Cardiac septum (tissue), 1 donor: ENCODE measurements around the gene JPT1. TPM values are rescaled to one million over a fixed set of nuclear protein-coding genes. Genes with fewer than 3 reads are reported as not detected.
"Not testable (repeated sequence)": the region's sequence is repeated elsewhere in the genome, so short reads cannot be mapped to it uniquely, and the experiment has no call there.

Source experiments
- DNase-seq: peaks from one replicate; pipeline ENCODE4 v3.0.0-alpha.2; 2020; ENCODE audit warnings: low spot score
- intact Hi-C: fragments of 100-400 bp; cut with DNase I; formaldehyde crosslinking; loops from one replicate; pipeline ENCODE4 v1.14.0; 2022
- total RNA-seq: library from RNA; stranded (reverse); fragmentation: NEBNext Ultra II Directional; extraction: Animal tissue kit (Norgen Biotek cat#: 25700); gene quantifications from one replicate; pipeline ENCODE4 v1.2.1, GENCODE V29; 2021
- donor health status: DM: no; HTN: no; CAD: no.

Gene JPT1
- total RNA-seq, 1 donor from 2014 or later = 15.2 TPM

GRCh38 chr17:75159196-75160031 is 5.1 kb upstream of the JPT1 start:
- intact Hi-C loops = no loop called here
- DNase-seq = no peak

- DNase-seq, intact Hi-C loops: not testable (repeated sequence)
Measured at GRCh38 chr17:75158480-75158879, 4.2 kb upstream of the JPT1 start.

- no peak for DNase-seq
- intact Hi-C loops = no loop called here
Measured at GRCh38 chr17:75155191-75155601, 884 bp upstream of the JPT1 start.

GRCh38 chr17:75153780-75154194 is 525 bp downstream of the JPT1 start:
- intact Hi-C loops = loop anchor here (5.0 kb wide), 1 partner anchor 41 kb away; no protein-coding TSS in a partner anchor

GRCh38 chr17:75152922-75153779 is 1.2 kb downstream of the JPT1 start:
- intact Hi-C loops = loop anchor here (5.0 kb wide), 1 partner anchor 41 kb away; no protein-coding TSS in a partner anchor
- DNase-seq = no peak

More at GRCh38 chr17:75153780-75154194, 525 bp downstream of the JPT1 start:
- no peak for DNase-seq

- intact Hi-C loops = loop anchor here (5.0 kb wide), 1 partner anchor 40 kb away; no protein-coding TSS in a partner anchor
- no peak for DNase-seq
Measured at GRCh38 chr17:75152523-75152921, 1.8 kb downstream of the JPT1 start.

GRCh38 chr17:75151930-75152329 is 2.4 kb downstream of the JPT1 start:
- no peak for DNase-seq
- intact Hi-C loops = loop anchor here (5.0 kb wide), 1 partner anchor 40 kb away; no protein-coding TSS in a partner anchor

GRCh38 chr17:75147878-75148546 is 6.3 kb downstream of the JPT1 start:
- DNase-seq = no peak

GRCh38 chr17:75146592-75146991 is 7.7 kb downstream of the JPT1 start:
- DNase-seq = no peak
- intact Hi-C loops = no loop called here

More at GRCh38 chr17:75147878-75148546, 6.3 kb downstream of the JPT1 start:
- intact Hi-C loops = no loop called here

- DNase-seq = no peak
- intact Hi-C loops = no loop called here
Measured at GRCh38 chr17:75144816-75145512, 9.3 kb downstream of the JPT1 start.

- intact Hi-C loops = no loop called here
- no peak for DNase-seq
Measured at GRCh38 chr17:75142236-75142971, 11.9 kb downstream of the JPT1 start.

GRCh38 chr17:75138519-75138918 is 15.8 kb downstream of the JPT1 start:
- DNase-seq = no peak
- intact Hi-C loops = no loop called here

GRCh38 chr17:75137762-75138161 is 16.6 kb downstream of the JPT1 start:
- DNase-seq, intact Hi-C loops: not testable (repeated sequence)

- DNase-seq = no peak
- intact Hi-C loops = no loop called here
Measured at GRCh38 chr17:75135946-75136345, 18.4 kb downstream of the JPT1 start.

GRCh38 chr17:75135452-75135851 is 18.9 kb downstream of the JPT1 start:
- intact Hi-C loops = no loop called here
- no peak for DNase-seq

- DNase-seq, intact Hi-C loops: not testable (repeated sequence)
Measured at GRCh38 chr17:75133607-75134347, 20.5 kb downstream of the JPT1 start.

GRCh38 chr17:75133001-75133400 is 21.3 kb downstream of the JPT1 start:
- DNase-seq = no peak
- intact Hi-C loops = no loop called here
